H1 (cell line): Measurements from ENCODE around the gene PLD2.

Source experiments
- CEBPB ChIP-seq: IDR thresholded peaks from 2 replicates; pipeline ENCODE4 v1.6.1; 2012; ENCODE audit warnings: low read depth, low read length
- CTCF ChIP-seq, 3 experiments: IDR thresholded peaks; 1 replicate in 2 of 3; 2 replicates in 1 of 3; pipeline versions ENCODE4 v1.5.1 to v1.6.1; 2011; ENCODE audit warnings: low read length in 3 of 3, mild to moderate bottlenecking in 3 of 3, inconsistent platforms in 2 of 3, low read depth in 1 of 3, moderate library complexity in 1 of 3; ENCODE audit not compliant: insufficient read depth in 1 of 3; ENCODE audit errors: control extremely low read depth in 1 of 3
- E2F6 ChIP-seq: IDR thresholded peaks from 2 replicates; pipeline ENCODE4 v1.6.1; 2012; ENCODE audit warnings: inconsistent platforms
- GTF2F1 ChIP-seq: IDR thresholded peaks from 2 replicates; pipeline ENCODE4 v1.6.1; 2012; ENCODE audit warnings: low read depth, low read length, improper control_type of control experiment, borderline replicate concordance
- MAFK ChIP-seq: IDR thresholded peaks from 2 replicates; pipeline ENCODE4 v1.6.1; 2012; ENCODE audit warnings: low read depth, mild to moderate bottlenecking, improper control_type of control experiment, low read length
- RAD21 ChIP-seq, 2 experiments: IDR thresholded peaks in 1 of 2; conservative IDR thresholded peaks in 1 of 2; 2 replicates each; pipeline ENCODE4 v1.6.1; 2011; ENCODE audit warnings: low read depth in 2 of 2, low read length in 2 of 2, improper control_type of control experiment in 1 of 2, inconsistent platforms in 1 of 2, mild to moderate bottlenecking in 1 of 2, moderate library complexity in 1 of 2
- RFX5 ChIP-seq: IDR thresholded peaks from 2 replicates; pipeline ENCODE4 v1.6.1; 2011; ENCODE audit warnings: low read depth, low read length, improper control_type of control experiment, borderline replicate concordance
- RNF2 ChIP-seq: fragments of 200-900, 300-1000 bp; sonication (generic); IDR thresholded peaks from 2 replicates; pipeline ENCODE4 v1.7.1; 2016; ENCODE audit warnings: borderline replicate concordance, low read depth, mild to moderate bottlenecking, antibody characterized with exemption, low read length; ENCODE audit not compliant: poor library complexity, severe bottlenecking; ENCODE audit errors: missing control alignments
- SIN3A ChIP-seq, 2 experiments: IDR thresholded peaks in 1 of 2; conservative IDR thresholded peaks in 1 of 2; 2 replicates each; pipeline ENCODE4 v1.6.1; 2011 to 2012; ENCODE audit warnings: low read length in 2 of 2, improper control_type of control experiment in 1 of 2, low read depth in 1 of 2, mild to moderate bottlenecking in 1 of 2
- SP1 ChIP-seq: IDR thresholded peaks from 2 replicates; pipeline ENCODE4 v1.6.1; 2011; ENCODE audit warnings: low read depth, low read length
- TAF1 ChIP-seq: IDR thresholded peaks from 2 replicates; pipeline ENCODE4 v1.6.1; 2011; ENCODE audit warnings: mild to moderate bottlenecking, low read depth, low read length
- TAF7 ChIP-seq: optimal IDR thresholded peaks from 2 replicates; pipeline ENCODE3; 2011; ENCODE audit warnings: low read depth, mild to moderate bottlenecking, inconsistent platforms, low read length, moderate library complexity, borderline replicate concordance
- ZNF274 ChIP-seq: IDR thresholded peaks from 2 replicates; pipeline ENCODE4 v1.7.0; 2012; ENCODE audit warnings: low read length, borderline replicate concordance; ENCODE audit errors: extremely low read depth

- TF ChIP-seq CEBPB: no peak
- no peak for TF ChIP-seq CTCF (IDR thresholded peaks at IDR 0.05; ENCODE audit: control extremely low read depth in 1 of 3, insufficient read depth in 1 of 3, low read depth in 1 of 3, low read length in 3 of 3)
- TF ChIP-seq SP1: no peak
- TF ChIP-seq SIN3A (conservative IDR thresholded peaks at IDR 0.05 in 1 of 2, IDR thresholded peaks at IDR 0.05 in 1 of 2; ENCODE audit: low read depth in 1 of 2, low read length in 2 of 2): no peak
- TF ChIP-seq TAF1: no peak
- TF ChIP-seq GTF2F1: no peak
- no peak for TF ChIP-seq TAF7
- TF ChIP-seq MAFK: no peak
- no peak for TF ChIP-seq ZNF274
- TF ChIP-seq RFX5: no peak
- TF ChIP-seq RNF2: no peak
- no peak for TF ChIP-seq E2F6
- TF ChIP-seq RAD21 (IDR thresholded peaks at IDR 0.05 in 1 of 2, conservative IDR thresholded peaks at IDR 0.05 in 1 of 2; ENCODE audit: low read depth in 2 of 2, low read length in 2 of 2): no peak
Observed at GRCh38 chr17:4772235-4772613, 34.7 kb upstream of the PLD2 start.
